HepG2 (cell line): Measurements from ENCODE around the gene TMEM185B. TPM values are rescaled to one million over a fixed set of nuclear protein-coding genes. Genes with fewer than 3 reads are reported as not detected.

Experiments
- ATAC-seq: fragments of 200-7000 bp; cut with Tn5 transposase; 3 replicates; pipeline ENCODE4 v1.9.1; 2020; ENCODE audit warnings: mild to moderate bottlenecking, moderate library complexity
- BruUV-seq: library from RNA; stranded (reverse); fragments of 400-500 nt; replicated peaks from 2 replicates; lab custom pipeline; 2021; lab: Mats Ljungman, UMichigan
- CTCF ChIA-PET: fragments of 300-600 bp; formaldehyde crosslinking; extraction: SDS; loops from one replicate; lab custom pipeline; 2021; ENCODE audit warnings: low total read pairs, inconsistent platforms, low intra/inter-chr PET ratio; lab: Yijun Ruan, JAX
- POLR2A ChIA-PET: fragments of 350-600 bp; sonication (Branson Sonifier 250); formaldehyde crosslinking; loops from one replicate; lab custom pipeline; 2020; ENCODE audit warnings: antibody characterized with exemption, inconsistent platforms; lab: Yijun Ruan, JAX
- DNase-seq: peaks from one replicate; pipeline ENCODE4 v3.0.0-alpha.2; 2015; ENCODE audit warnings: low spot score
- FAIRE-seq: peaks from 3 replicates; lab custom pipeline; 2011; peaks lifted over from hg19 to GRCh38; lab: Jason Lieb, UNC
- H2AFZ ChIP-seq: one replicate; pipeline ENCODE4 v1.6.1; 2011; ENCODE audit warnings: low read length, inconsistent platforms
- H3K27ac ChIP-seq: fragments of 300-600 bp; 3 replicates; pipeline ENCODE4 v1.8.0; 2011; ENCODE audit warnings: mixed run types, mild to moderate bottlenecking, mixed read lengths, low read length, inconsistent platforms; ENCODE audit not compliant: insufficient read depth; ENCODE audit errors: extremely low read length
- H3K27me3 ChIP-seq, 2 experiments: fragments of 200-600 bp in 1 of 2; 2 replicates in 1 of 2; 3 replicates in 1 of 2; pipeline versions ENCODE4 v1.6.0 to v1.8.0; 2011; ENCODE audit warnings: low read length in 2 of 2, mild to moderate bottlenecking in 2 of 2, moderate library complexity in 2 of 2, inconsistent platforms in 1 of 2; ENCODE audit not compliant: insufficient read depth in 2 of 2, control insufficient read depth in 1 of 2
- H3K36me3 ChIP-seq, 2 experiments: fragments of 200-600 bp in 1 of 2; replicated peaks in 1 of 2; 2 replicates in 1 of 2; 3 replicates in 1 of 2; pipeline versions ENCODE4 v1.5.1 to v1.8.0; 2011; ENCODE audit warnings: low read length in 2 of 2, inconsistent platforms in 1 of 2; ENCODE audit not compliant: insufficient read depth in 2 of 2, control insufficient read depth in 1 of 2
- H3K4me1 ChIP-seq: 2 replicates; pipeline ENCODE4 v1.5.1; 2012; ENCODE audit warnings: low read length, inconsistent platforms; ENCODE audit not compliant: insufficient read depth
- H3K4me2 ChIP-seq: 2 replicates; pipeline ENCODE4 v1.6.0; 2011; ENCODE audit warnings: low read depth, low read length, inconsistent platforms
- H3K4me3 ChIP-seq, 3 experiments: fragments of 200-600 bp in 1 of 3; sonication (generic), shearing (Covaris generic) in 1 of 3; replicated peaks in 1 of 3; 2 replicates each; pipeline ENCODE4 v1.5.1; 2011 to 2016; ENCODE audit warnings: low read length in 3 of 3, inconsistent platforms in 2 of 3, low read depth in 2 of 3, mild to moderate bottlenecking in 2 of 3, control low read depth in 1 of 3, mixed read lengths in 1 of 3; ENCODE audit not compliant: insufficient read depth in 1 of 3
- H3K79me2 ChIP-seq: one replicate; pipeline ENCODE4 v1.6.1; 2011; ENCODE audit warnings: low read length, inconsistent platforms; ENCODE audit not compliant: insufficient read depth
- H3K9ac ChIP-seq: 2 replicates; pipeline ENCODE4 v1.6.0; 2011; ENCODE audit warnings: mild to moderate bottlenecking, low read depth, low read length, inconsistent platforms; ENCODE audit not compliant: insufficient read depth
- H3K9me3 ChIP-seq: 2 replicates; pipeline ENCODE4 v1.5.1; 2012; ENCODE audit warnings: mild to moderate bottlenecking, low read length
- H4K20me1 ChIP-seq: 2 replicates; pipeline ENCODE4 v1.6.0; 2011; ENCODE audit warnings: inconsistent platforms, mild to moderate bottlenecking, low read length, moderate library complexity; ENCODE audit not compliant: insufficient read depth
- CHCHD3 ChIP-seq: sonication (generic); formaldehyde crosslinking; IDR thresholded peaks from 2 replicates; pipeline ENCODE4 v1.8.0; 2022; ENCODE audit warnings: mild to moderate bottlenecking, missing genetic modification reagents, moderate library complexity
- CTCF ChIP-seq: sonication (generic); formaldehyde crosslinking; IDR thresholded peaks from 2 replicates; pipeline ENCODE4 v1.5.0; 2020; ENCODE audit warnings: mild to moderate bottlenecking, missing genetic modification reagents, moderate library complexity
- HOMEZ ChIP-seq: IDR thresholded peaks from 2 replicates; pipeline ENCODE4 v1.6.1; 2016; ENCODE audit warnings: low read depth
- MAZ ChIP-seq, 2 experiments: sonication (generic) in 1 of 2; formaldehyde crosslinking in 1 of 2; IDR thresholded peaks; 2 replicates each; pipeline versions ENCODE4 v1.5.0 to v1.6.1; 2012 to 2020; ENCODE audit warnings: low read depth in 2 of 2, mild to moderate bottlenecking in 2 of 2, borderline replicate concordance in 1 of 2, improper control_type of control experiment in 1 of 2, low read length in 1 of 2, missing genetic modification reagents in 1 of 2, moderate library complexity in 1 of 2
- MXD3 ChIP-seq: IDR thresholded peaks from 2 replicates; pipeline ENCODE4 v1.6.1; 2016; ENCODE audit warnings: mild to moderate bottlenecking, missing biosample characterization, missing genetic modification reagents
- PPARG ChIP-seq: conservative IDR thresholded peaks from 2 replicates; pipeline ENCODE4 v1.6.1; 2016; ENCODE audit warnings: missing biosample characterization, missing genetic modification reagents
- PREB ChIP-seq: sonication (generic); formaldehyde crosslinking; IDR thresholded peaks from 2 replicates; pipeline ENCODE4 v1.4.0; 2020; ENCODE audit warnings: missing genetic modification reagents
- RBM22 ChIP-seq: fragments of 200-400 bp; formaldehyde crosslinking; optimal IDR thresholded peaks from 2 replicates; pipeline ENCODE3; 2017; ENCODE audit warnings: mild to moderate bottlenecking, low read length, moderate library complexity
- WGBS: methylation state at CpG from one replicate; pipeline ENCODE4 v1.1.6; 2017; ENCODE audit warnings: low lambda C conversion rate; 5-methylcytosine and 5-hydroxymethylcytosine counted together
- in situ Hi-C: cut with HindIII; loops from 2 replicates; pipeline ENCODE4 v1.10.0; 2017; ENCODE audit warnings: low pct_unique_long_range_greater_than_20kb; ENCODE audit not compliant: extremely low pct_ligation_motif_present
- intact Hi-C: fragments of 100-400 bp; cut with micrococcal nuclease; formaldehyde crosslinking; loops from one replicate; pipeline ENCODE4 v1.10.0; 2022; ENCODE audit not compliant: unreplicated experiment
- polyA plus RNA-seq, 8 experiments: library from polyadenylated mRNA; depleted of rRNA in 3 of 8; stranded (reverse) in 7 of 8; unstranded in 1 of 8; fragments of >200 nt; fragmentation: Illumina TruSeq in 4 of 8; extraction: Trizol in 4 of 8; gene quantifications; 2 replicates each; pipeline versions ENCODE4 v1.2.1 to v1.2.3, GENCODE V29; 2011 to 2016; ENCODE audit warnings: low read depth in 4 of 8, missing spikeins in 1 of 8, mixed read lengths in 1 of 8; ENCODE audit not compliant: insufficient read depth in 1 of 8
- total RNA-seq, 5 experiments: library from RNA; depleted of rRNA; stranded (reverse); fragments of >200 nt; fragmentation: Illumina TruSeq; extraction: Trizol; gene quantifications; 2 replicates each; pipeline ENCODE4 v1.2.3, GENCODE V29; 2016; ENCODE audit warnings: low read depth in 1 of 5

TMEM185B gene
- total and polyA plus RNA-seq, 2 of the 13 experiments (the other 11 are each of a cell fraction or from before 2014, with no cell fraction given): 5.6 to 7.0 TPM

GRCh38 chr2:120182019-120182560 lies 41.1 kb downstream of the TMEM185B start:
- no TSS peak for BruUV-seq
- Histone ChIP-seq H3K79me2 (no peaks in the 10 kb centered on the region), H3K9ac (no peak overlapping the region), H3K27ac (no peak overlapping the region)
- 85% methylated on average over 5 of the region's 5 CpGs for WGBS
- ATAC-seq: peak; percentile 46; the same call in 2 of the 3 replicates
- CTCF ChIA-PET: no interaction called here
- TF ChIP-seq RBM22 (peak; percentile 14), MAZ (IDR thresholded peaks at IDR 0.05; ENCODE audit: borderline replicate concordance, low read depth, low read length) (no peak), MAZ (CRISPR knock-in tag; IDR thresholded peaks at IDR 0.05; ENCODE audit: low read depth) (no peak), CTCF (CRISPR knock-in tag) (0 out of 2 replicates have a peak, but pooled peaks have one; percentile 16)
- TF ChIP-seq, all 625 proteins: peak for 2
- H3K4me3 ChIP-seq: no peak overlapping the region
- no peaks in the 10 kb centered on the region for H4K20me1 ChIP-seq
- in situ Hi-C loops (no loop called here), intact Hi-C loops (no loop called here)
- no peaks in the 10 kb centered on the region for H3K27me3 ChIP-seq
- DNase-seq (no peak), FAIRE-seq (no peak)
- H3K9me3 ChIP-seq: no peaks in the 10 kb centered on the region
- no peaks in the 10 kb centered on the region for H3K4me1 ChIP-seq
- H3K36me3 ChIP-seq: peaks cover 1 to 11% of the 10 kb centered on the region in 2 experiments; a peak in 2 of 5 replicates
- POLR2A ChIA-PET: no interaction called here
- H2AFZ ChIP-seq: no peak overlapping the region
- H3K4me2 ChIP-seq: no peak overlapping the region

- H3K9me3 ChIP-seq: no peaks in the 10 kb centered on the region
- ChIA-PET POLR2A (no interaction called here), CTCF (no interaction called here)
- no peak for DNase-seq
- in situ Hi-C loops: no loop called here
- no peak overlapping the region for H2AFZ ChIP-seq
- ATAC-seq: no peak
- H3K9ac ChIP-seq: no peak overlapping the region
- no peaks in the 10 kb centered on the region for H3K27me3 ChIP-seq
- no peaks in the 10 kb centered on the region for H3K79me2 ChIP-seq
- BruUV-seq: no TSS peak
- H3K27ac ChIP-seq: no peak overlapping the region
- WGBS: 100% methylated on average over 3 of the region's 3 CpGs
- no peaks in the 10 kb centered on the region for H4K20me1 ChIP-seq
- H3K36me3 ChIP-seq: peaks cover 3 to 28% of the 10 kb centered on the region in 2 experiments; a peak in 3 of 5 replicates
- no peaks in the 10 kb centered on the region for H3K4me1 ChIP-seq
- TF ChIP-seq PPARG (CRISPR knock-in tag): no peak
- no peak for TF ChIP-seq HOMEZ (CRISPR knock-in tag)
- no peak for TF ChIP-seq PREB
- TF ChIP-seq MXD3 (CRISPR knock-in tag): no peak
- TF ChIP-seq CHCHD3: no peak
- no peak for FAIRE-seq
- intact Hi-C loops: no loop called here
- no peak overlapping the region for H3K4me2 ChIP-seq
- no peak overlapping the region for H3K4me3 ChIP-seq
Observed at GRCh38 chr2:120180066-120180465, 43.1 kb downstream of the TMEM185B start.
